Breast epithelium (tissue), 4 donors: ENCODE measurements around the gene GPS2. TPM values are rescaled to one million over a fixed set of nuclear protein-coding genes. Genes with fewer than 3 reads are reported as not detected.

Experiments
- DNase-seq, 2 donors: peaks; one replicate each; pipeline ENCODE4 v3.0.0-alpha.2; 2019; ENCODE audit warnings: low spot score in 2 of 2
- H3K27ac ChIP-seq, 2 donors: fragments of 200-600 bp; sonication (generic) in 1 of 2; one replicate each; pipeline ENCODE4 v1.5.1; 2016 to 2019; ENCODE audit warnings: mild to moderate bottlenecking in 1 of 2
- H3K27me3 ChIP-seq, 2 donors: fragments of 200-600 bp; sonication (generic) in 1 of 2; one replicate each; pipeline versions ENCODE4 v1.5.1 to v1.6.0; 2017 to 2019; ENCODE audit warnings: control low read depth in 1 of 2, mild to moderate bottlenecking in 1 of 2
- H3K36me3 ChIP-seq: fragments of 200-600 bp; one replicate; pipeline ENCODE4 v1.5.1; 2019
- H3K4me1 ChIP-seq, 2 donors: fragments of 200-600 bp; sonication (generic); one replicate each; pipeline ENCODE4 v1.5.1; 2016 to 2019; ENCODE audit warnings: control low read depth in 1 of 2
- H3K4me3 ChIP-seq, 3 donors: fragments of 200-600 bp; sonication (generic); 1 replicate in 2 of 3; 2 replicates in 1 of 3; pipeline ENCODE4 v1.5.1; 2016 to 2019; ENCODE audit warnings: mild to moderate bottlenecking in 3 of 3, moderate library complexity in 2 of 3
- H3K9me3 ChIP-seq, 2 donors: fragments of 200-600 bp; sonication (generic) in 1 of 2; one replicate each; pipeline ENCODE4 v1.5.1; 2016 to 2019; ENCODE audit warnings: control low read depth in 1 of 2
- CTCF ChIP-seq, 3 donors: fragments of 450-650 bp; IDR thresholded peaks; one replicate each; pipeline ENCODE4 v1.5.1; 2016 to 2017; ENCODE audit warnings: antibody characterized with exemption in 3 of 3, mild to moderate bottlenecking in 3 of 3, moderate library complexity in 3 of 3
- POLR2A ChIP-seq: fragments of 450-650 bp; IDR thresholded peaks from one replicate; pipeline ENCODE4 v1.6.1; 2016; ENCODE audit warnings: antibody characterized with exemption, mild to moderate bottlenecking, moderate library complexity
- POLR2AphosphoS5 ChIP-seq, 3 donors: sonication (generic); formaldehyde crosslinking; IDR thresholded peaks; one replicate each; pipeline ENCODE4 v1.6.1; 2017; ENCODE audit warnings: antibody characterized with exemption in 3 of 3
- intact Hi-C: fragments of 100-400 bp; cut with DNase I; formaldehyde crosslinking; loops from one replicate; pipeline ENCODE4 v1.15.1; 2023; ENCODE audit warnings: low total_unique reads
- total RNA-seq, 3 donors: library from RNA; depleted of rRNA; stranded (reverse); fragments of >200 nt; gene quantifications; one replicate each; pipeline ENCODE4 v1.1.0, GENCODE V29; 2016

GPS2 gene
- total RNA-seq, 3 donors from 2014 or later, result 77.3 to 109 (median 84.2) TPM

DNA sequence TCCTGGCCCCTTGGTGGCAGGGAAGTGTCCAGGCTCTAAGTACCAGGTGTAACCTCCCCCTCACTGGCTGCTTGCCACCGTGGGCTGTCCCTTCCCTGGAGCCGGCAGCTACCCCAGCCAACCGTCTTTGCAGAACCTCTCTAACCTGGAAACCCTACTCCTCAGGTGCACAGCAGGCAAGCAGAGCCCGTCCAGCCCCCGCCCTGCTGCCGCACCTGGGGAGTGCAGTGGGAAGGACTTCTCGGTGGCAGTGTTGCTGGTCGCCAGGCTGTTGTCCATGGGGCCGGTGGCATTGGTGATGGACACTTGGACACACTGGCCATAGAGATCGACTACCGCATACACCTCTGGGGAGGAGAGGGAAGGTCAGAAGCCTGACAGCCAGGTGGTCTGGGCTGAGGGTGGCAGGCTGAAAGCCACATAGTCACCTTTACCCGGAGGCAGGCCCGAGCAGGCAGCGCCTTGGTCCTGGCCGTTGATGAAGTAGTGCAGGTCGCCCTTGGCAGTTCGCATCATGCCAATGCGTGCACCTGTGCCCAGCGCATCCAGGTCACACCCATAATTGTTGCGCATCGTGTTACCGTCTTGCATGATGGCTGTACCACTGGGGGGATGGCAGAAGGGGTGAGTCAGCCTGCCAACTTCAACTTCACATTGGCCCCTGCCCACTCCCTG lies 7.5 kb upstream of the GPS2 start:
- Histone ChIP-seq H3K27ac (no peak overlapping the region), H3K36me3 (no peaks in the 10 kb centered on the region), H3K9me3 (no peaks in the 10 kb centered on the region), H3K4me3 (no peak overlapping the region), H3K4me1 (no peaks in the 10 kb centered on the region), H3K27me3 (no peaks in the 10 kb centered on the region)
- no peak for DNase-seq
- TF ChIP-seq POLR2A (no peak), POLR2AphosphoS5 (IDR thresholded peaks at IDR 0.05) (no peak), CTCF (IDR thresholded peaks at IDR 0.05) (no peak)
- intact Hi-C loops, result no loop called here

DNA sequence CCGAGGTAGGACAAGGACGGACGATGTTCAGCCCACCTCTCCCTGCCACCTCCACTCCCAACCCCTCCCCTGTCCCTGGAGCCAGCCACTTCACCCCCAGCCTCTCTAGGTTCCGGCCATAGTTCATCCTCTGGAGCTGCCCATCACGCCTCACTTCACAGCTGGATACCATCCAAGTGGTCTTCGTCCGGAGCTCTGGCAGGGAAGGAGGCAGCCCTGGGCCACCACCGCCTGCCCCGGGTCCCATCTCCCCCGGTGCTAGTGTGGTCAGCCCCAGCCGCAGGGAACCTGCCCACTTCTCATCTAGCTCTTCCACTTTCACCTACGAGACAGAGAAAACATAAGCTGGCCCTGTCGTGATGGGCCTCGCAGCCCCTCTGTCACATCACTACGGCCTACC lies 6.3 kb upstream of the GPS2 start:
- no peaks in the 10 kb centered on the region for H3K36me3 ChIP-seq

GRCh38 chr17:7318121-7318860 lies 3.1 kb upstream of the GPS2 start:
- Histone ChIP-seq H3K4me3 (no peak overlapping the region), H3K27me3 (no peaks in the 10 kb centered on the region), H3K4me1 (peaks cover 0 to 11% of the 10 kb centered on the region in 2 donors), H3K27ac (no peak overlapping the region), H3K9me3 (no peaks in the 10 kb centered on the region), H3K36me3 (no peaks in the 10 kb centered on the region)
- intact Hi-C loops, result no loop called here
- DNase-seq, result no peak
- no peak for TF ChIP-seq POLR2A
- TF ChIP-seq CTCF (IDR thresholded peaks at IDR 0.05), result no peak
- no peak for TF ChIP-seq POLR2AphosphoS5 (IDR thresholded peaks at IDR 0.05)

More for the DNA sequence above, 6.3 kb upstream of the GPS2 start:
- no peak overlapping the region for H3K27ac ChIP-seq
- no peaks in the 10 kb centered on the region for H3K27me3 ChIP-seq
- H3K4me1 ChIP-seq, result no peaks in the 10 kb centered on the region
- intact Hi-C loops, result no loop called here
- H3K9me3 ChIP-seq, result no peaks in the 10 kb centered on the region
- H3K4me3 ChIP-seq, result no peak overlapping the region
- DNase-seq, result no peak
- no peak for TF ChIP-seq CTCF (IDR thresholded peaks at IDR 0.05)
- TF ChIP-seq POLR2AphosphoS5 (IDR thresholded peaks at IDR 0.05), result no peak
- TF ChIP-seq POLR2A, result no peak

DNA sequence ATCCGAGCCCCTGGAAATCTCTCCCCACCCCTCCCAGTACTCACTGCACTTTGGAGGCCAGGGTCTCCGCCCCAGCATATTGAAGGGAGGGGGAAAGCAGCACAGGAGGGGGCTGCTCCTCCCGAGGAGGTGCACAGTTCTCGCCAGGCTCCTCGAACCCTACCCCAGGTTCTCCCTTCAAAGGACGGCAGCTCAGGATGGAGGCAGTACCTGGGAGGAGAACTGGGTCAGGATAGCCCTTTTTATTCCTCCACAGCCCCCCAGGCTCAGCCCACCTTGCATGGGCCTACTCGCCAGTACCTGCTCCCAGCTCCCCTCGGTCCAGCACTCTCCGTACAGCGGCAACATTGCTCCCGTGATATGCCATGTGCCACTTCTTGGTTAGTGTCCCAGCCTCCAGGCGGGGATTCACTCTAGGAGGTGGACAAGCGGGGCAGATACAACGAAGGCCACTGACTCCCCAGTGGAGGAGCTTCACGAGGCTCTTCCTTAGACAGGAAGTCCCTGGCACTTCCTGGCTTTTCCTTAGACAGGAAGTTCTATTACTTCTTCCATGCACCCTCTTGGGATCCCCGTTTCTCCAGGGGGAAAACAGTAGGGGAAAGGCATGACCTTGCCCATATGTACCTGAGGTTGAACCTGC lies 2.1 kb upstream of the GPS2 start:
- intact Hi-C loops, result no loop called here
- H3K36me3 ChIP-seq, result no peaks in the 10 kb centered on the region

More for the DNA sequence above, 2.1 kb upstream of the GPS2 start:
- Histone ChIP-seq H3K27me3 (no peaks in the 10 kb centered on the region), H3K9me3 (no peaks in the 10 kb centered on the region), H3K27ac (no peak overlapping the region), H3K4me1 (peaks cover 0 to 11% of the 10 kb centered on the region in 2 donors), H3K4me3 (no peak overlapping the region)
- TF ChIP-seq CTCF (IDR thresholded peaks at IDR 0.05) (no peak), POLR2AphosphoS5 (IDR thresholded peaks at IDR 0.05) (no peak), POLR2A (no peak)
- no peak for DNase-seq
